ENCODE data around the gene ZBTB7C.

- TF ChIP-seq CTCF (IDR thresholded peaks at IDR 0.05) = no peak
- TF ChIP-seq EZH2 (IDR thresholded peaks at IDR 0.05; ENCODE audit: borderline replicate concordance, insufficient read depth, low read depth, low read length, poor library complexity, severe bottlenecking) = no peak
These were observed 366.8 kb downstream of the ZBTB7C start for GRCh38 chr18:48042431-48042830.

Measured in B cell (primary cell).